ENCODE measurements around the gene PICK1. TPM values are rescaled to one million over a fixed set of nuclear protein-coding genes. Genes with fewer than 3 reads are reported as not detected.

Gene PICK1
- total and polyA plus RNA-seq, 9 donors, result 18.0 to 47.7 (median 34.3) TPM

DNA sequence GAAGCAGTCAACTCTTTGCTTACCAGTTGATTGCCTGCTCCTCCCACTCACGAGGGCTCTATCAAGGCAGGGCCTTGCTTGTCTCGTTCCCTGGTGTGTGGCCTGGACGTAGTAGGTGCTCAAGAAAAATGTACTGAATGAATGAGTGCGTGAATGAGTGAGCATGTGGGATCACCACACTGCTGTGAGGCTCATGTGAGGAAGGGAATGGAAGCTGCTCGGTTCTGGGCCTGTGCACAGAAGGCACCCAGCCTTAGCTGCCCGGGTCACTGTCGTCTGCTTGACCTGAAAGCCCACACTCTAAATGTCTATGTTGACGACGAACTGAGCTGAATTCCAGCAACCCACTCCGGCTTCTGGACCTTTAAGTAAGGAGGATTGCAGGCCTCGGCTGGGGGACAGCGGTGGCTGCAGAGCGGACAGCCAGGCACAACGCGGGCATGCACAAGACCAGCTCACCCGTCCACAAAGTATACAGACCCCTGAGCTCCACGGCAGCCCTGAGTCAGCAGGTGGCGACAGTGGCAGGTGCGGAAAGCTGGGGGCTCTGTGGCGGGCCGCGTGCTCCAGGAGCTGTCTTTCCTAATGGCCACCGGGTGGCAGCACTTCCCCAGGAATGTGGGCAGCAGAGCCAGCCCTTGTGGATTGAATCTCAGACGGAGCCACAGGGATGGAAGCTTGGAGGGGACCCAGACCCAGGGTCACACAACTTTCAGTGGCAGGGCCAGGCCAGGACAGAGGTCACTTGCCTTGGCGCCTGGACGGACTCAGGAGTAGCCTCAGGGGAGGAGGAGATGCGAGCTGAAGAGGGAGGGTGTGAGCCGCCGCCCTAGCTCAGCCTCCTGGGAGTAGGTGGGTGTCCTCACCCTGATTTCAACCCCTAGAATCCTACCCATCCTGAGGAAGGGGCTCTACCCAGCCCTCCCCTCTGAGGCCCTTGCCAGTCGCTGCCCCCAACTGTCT lies 5.0 kb upstream of the PICK1 start:
- 22 to 25% (median 22%) methylated on average over 29 to 30 of the region's 30 CpGs for WGBS, 3 donors
- Histone ChIP-seq H3K9me3 (no peaks in the 10 kb centered on the region), H3K27me3 (no peaks in the 10 kb centered on the region), H3K4me3 (no peak overlapping the region), H3K4me1 (ENCODE audit: insufficient read depth) (peaks cover 6% of the 10 kb centered on the region), H3K27ac (no peak overlapping the region), H3K36me3 (no peaks in the 10 kb centered on the region)
- no peak for TF ChIP-seq POLR2A (IDR thresholded peaks at IDR 0.05)
- TF ChIP-seq, protein P1, sequence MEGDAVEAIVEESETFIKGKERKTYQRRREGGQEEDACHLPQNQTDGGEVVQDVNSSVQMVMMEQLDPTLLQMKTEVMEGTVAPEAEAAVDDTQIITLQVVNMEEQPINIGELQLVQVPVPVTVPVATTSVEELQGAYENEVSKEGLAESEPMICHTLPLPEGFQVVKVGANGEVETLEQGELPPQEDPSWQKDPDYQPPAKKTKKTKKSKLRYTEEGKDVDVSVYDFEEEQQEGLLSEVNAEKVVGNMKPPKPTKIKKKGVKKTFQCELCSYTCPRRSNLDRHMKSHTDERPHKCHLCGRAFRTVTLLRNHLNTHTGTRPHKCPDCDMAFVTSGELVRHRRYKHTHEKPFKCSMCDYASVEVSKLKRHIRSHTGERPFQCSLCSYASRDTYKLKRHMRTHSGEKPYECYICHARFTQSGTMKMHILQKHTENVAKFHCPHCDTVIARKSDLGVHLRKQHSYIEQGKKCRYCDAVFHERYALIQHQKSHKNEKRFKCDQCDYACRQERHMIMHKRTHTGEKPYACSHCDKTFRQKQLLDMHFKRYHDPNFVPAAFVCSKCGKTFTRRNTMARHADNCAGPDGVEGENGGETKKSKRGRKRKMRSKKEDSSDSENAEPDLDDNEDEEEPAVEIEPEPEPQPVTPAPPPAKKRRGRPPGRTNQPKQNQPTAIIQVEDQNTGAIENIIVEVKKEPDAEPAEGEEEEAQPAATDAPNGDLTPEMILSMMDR (IDR thresholded peaks at IDR 0.05), result peak; percentile 43 to 94 (median 89)
- intact Hi-C loops (cut with DNase I), result loop anchor here (2.0 to 10.0 kb wide), 5 partner anchors 63 to 521 kb away; partner anchors contain the start of genes BAIAP2L2 (in 1 of the 4) and DMC1 (in 1 of the 4)
- peak; percentile 67 to 87 (median 81) for DNase-seq

DNA sequence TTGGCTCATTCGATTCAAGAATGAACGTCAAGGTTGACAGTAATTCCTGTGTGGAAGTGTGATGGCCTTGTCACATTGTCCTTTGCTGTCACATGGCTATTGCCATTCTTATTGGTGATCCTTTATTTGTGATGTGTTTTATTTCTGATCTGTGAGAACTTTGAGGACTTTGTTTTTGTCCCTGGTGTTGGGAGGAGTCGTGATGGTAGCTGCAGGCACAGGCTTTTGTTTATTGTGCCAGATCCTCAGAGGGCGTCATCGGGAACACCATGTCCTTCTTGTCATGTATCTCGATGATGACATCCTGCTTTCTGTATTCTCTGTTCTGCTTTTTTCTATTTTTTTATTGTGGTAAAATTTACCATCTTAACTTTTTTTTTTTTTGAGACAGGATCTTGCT lies 5.6 kb downstream of the PICK1 start:
- Histone ChIP-seq H3K36me3 (no peaks in the 10 kb centered on the region), H3K9me3 (no peaks in the 10 kb centered on the region), H3K4me1 (ENCODE audit: insufficient read depth) (peaks cover 2% of the 10 kb centered on the region), H3K27ac (no peak overlapping the region), H3K27me3 (no peaks in the 10 kb centered on the region), H3K4me3 (no peak overlapping the region)
- no peak for DNase-seq
- 77 to 88% (median 83%) methylated on average over 6 of the region's 6 CpGs for WGBS, 3 donors
- intact Hi-C loops (cut with DNase I), result loop anchor here in 1 of 4 donors (10.0 kb wide), 1 partner anchor 282 kb away; no protein-coding TSS in a partner anchor
- TF ChIP-seq EP300 (IDR thresholded peaks at IDR 0.05) (no peak), POLR2A (IDR thresholded peaks at IDR 0.05) (no peak)
- TF ChIP-seq, protein P1 (IDR thresholded peaks at IDR 0.05), result no peak

DNA sequence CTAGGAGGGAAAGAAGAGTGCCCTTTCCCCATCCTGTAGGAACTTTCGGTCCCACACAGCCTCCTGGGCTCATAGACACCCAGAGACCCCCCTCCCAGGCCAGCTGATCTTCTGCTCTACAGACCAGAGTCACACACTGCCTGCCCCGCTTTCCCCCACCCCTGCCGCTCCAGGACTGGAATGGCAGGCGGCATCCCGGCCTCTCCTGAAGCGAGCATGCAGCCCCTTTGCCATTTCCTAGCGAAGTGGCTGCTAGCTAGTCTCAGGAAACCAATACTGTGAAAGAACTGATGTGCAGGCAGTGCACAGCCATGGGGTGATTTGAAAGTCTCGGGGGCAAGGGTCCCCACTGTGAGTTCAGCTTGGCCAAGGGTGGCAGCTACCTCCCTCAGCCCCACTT lies 8.3 kb downstream of the PICK1 start:
- no peaks in the 10 kb centered on the region for H3K4me1 ChIP-seq (ENCODE audit: insufficient read depth)
- no peak for DNase-seq
- no peak for TF ChIP-seq EP300 (IDR thresholded peaks at IDR 0.05)
- no peak for TF ChIP-seq POLR2A (IDR thresholded peaks at IDR 0.05)
- TF ChIP-seq, protein P1 (IDR thresholded peaks at IDR 0.05), result no peak
- no peak overlapping the region for H3K27ac ChIP-seq
- H3K4me3 ChIP-seq, result no peak overlapping the region
- intact Hi-C loops (cut with DNase I), result loop anchor here in 1 of 4 donors (10.0 kb wide), 1 partner anchor 279 kb away; no protein-coding TSS in a partner anchor
- peaks cover 2% of the 10 kb centered on the region for H3K36me3 ChIP-seq
- H3K9me3 ChIP-seq, result no peaks in the 10 kb centered on the region
- 95 to 96% (median 96%) methylated on average over 8 of the region's 8 CpGs for WGBS, 3 donors
- H3K27me3 ChIP-seq, result no peaks in the 10 kb centered on the region

DNA sequence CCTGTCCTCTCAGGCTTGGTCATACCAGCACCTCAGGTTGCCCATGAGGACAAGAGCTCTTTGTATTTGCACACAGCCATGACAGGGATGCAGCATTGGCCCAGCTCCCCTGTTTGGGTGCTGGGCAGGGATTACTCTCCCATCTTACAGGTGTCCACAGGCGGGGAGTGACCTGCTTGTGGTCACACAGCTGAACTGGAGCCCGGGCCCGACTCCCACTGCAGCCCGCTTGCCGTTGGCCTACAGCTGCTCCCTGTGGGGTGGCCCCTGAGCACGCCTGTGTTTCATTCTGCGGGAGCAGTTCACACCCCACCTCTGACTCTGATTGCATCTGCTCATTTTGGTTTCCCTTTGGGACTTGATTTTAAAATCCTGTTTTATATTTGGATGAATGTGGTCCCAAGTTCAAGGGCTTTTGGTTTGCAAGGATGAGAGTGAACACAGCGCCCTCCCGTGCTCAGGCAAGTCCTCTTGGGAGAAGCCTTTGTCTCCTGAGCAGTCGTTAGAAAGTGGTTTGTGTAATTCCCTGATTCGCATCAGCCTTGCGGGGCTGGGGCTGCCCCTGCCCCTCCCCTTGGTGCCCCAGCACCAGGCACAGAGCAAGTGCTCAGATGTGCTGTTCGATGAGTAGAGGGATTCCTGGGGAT lies 9.3 kb downstream of the PICK1 start:
- no peak for TF ChIP-seq EP300 (IDR thresholded peaks at IDR 0.05)
- TF ChIP-seq POLR2A (IDR thresholded peaks at IDR 0.05), result no peak
- TF ChIP-seq, protein P1 (IDR thresholded peaks at IDR 0.05), result no peak
- no peaks in the 10 kb centered on the region for H3K9me3 ChIP-seq
- H3K27me3 ChIP-seq, result no peaks in the 10 kb centered on the region
- H3K4me1 ChIP-seq (ENCODE audit: insufficient read depth), result no peaks in the 10 kb centered on the region
- 48 to 61% (median 48%) methylated on average over 13 of the region's 13 CpGs for WGBS, 3 donors
- no peak for DNase-seq
- no peak overlapping the region for H3K27ac ChIP-seq
- peaks cover 2% of the 10 kb centered on the region for H3K36me3 ChIP-seq
- H3K4me3 ChIP-seq, result no peak overlapping the region
- intact Hi-C loops (cut with DNase I), result loop anchor here in 1 of 4 donors (10.0 kb wide), 1 partner anchor 278 kb away; no protein-coding TSS in a partner anchor

Data from ovary (tissue), 9 donors.